CD4-positive, CD25-positive, alpha-beta regulatory T cell (primary cell): Measurements from ENCODE around the gene ZC3H8. TPM values are rescaled to one million over a fixed set of nuclear protein-coding genes. Genes with fewer than 3 reads are reported as not detected.

Source experiments
- ATAC-seq, 2 donors: fragments of 150-1000 bp; cut with Tn5 transposase; one replicate each; pipeline ENCODE4 v1.10.0; 2021; ENCODE audit warnings: low read depth in 2 of 2, moderate number of reproducible peaks in 2 of 2, moderate library complexity in 1 of 2
- DNase-seq, 3 donors: peaks; one replicate each; pipeline versions ENCODE4 v3.0.0 to v3.0.0-alpha.2; 2012 to 2022; ENCODE audit warnings: mixed read lengths in 1 of 3
- H3K27ac ChIP-seq: one replicate; pipeline ENCODE4 v1.7.0; 2013; ENCODE audit warnings: mild to moderate bottlenecking, low read length; ENCODE audit not compliant: insufficient read depth, poor library complexity, severe bottlenecking
- H3K27me3 ChIP-seq: one replicate; pipeline ENCODE4 v1.7.0; 2013; ENCODE audit warnings: low read length; ENCODE audit not compliant: control insufficient read depth, insufficient read depth
- H3K36me3 ChIP-seq: one replicate; pipeline ENCODE4 v1.7.0; 2013; ENCODE audit warnings: mild to moderate bottlenecking, low read length, moderate library complexity; ENCODE audit not compliant: control insufficient read depth, insufficient read depth
- H3K4me1 ChIP-seq: 2 replicates; pipeline ENCODE4 v1.7.0; 2013; ENCODE audit warnings: mild to moderate bottlenecking, low read length; ENCODE audit not compliant: insufficient read depth, control insufficient read depth, poor library complexity, severe bottlenecking
- H3K4me3 ChIP-seq: one replicate; pipeline ENCODE4 v1.7.0; 2013; ENCODE audit warnings: low read depth, mild to moderate bottlenecking, low read length, moderate library complexity
- H3K9me3 ChIP-seq, 2 experiments: 1 replicate in 1 of 2; 2 replicates in 1 of 2; pipeline ENCODE4 v1.7.0; 2013; ENCODE audit warnings: low read length in 2 of 2, mild to moderate bottlenecking in 1 of 2, moderate library complexity in 1 of 2; ENCODE audit not compliant: control insufficient read depth in 2 of 2
- H3K27ac Mint-ChIP-seq, 3 donors: one replicate each; pipeline ENCODE4 v1.8.0; 2020 to 2022; ENCODE audit warnings: mild to moderate bottlenecking in 3 of 3, mixed read lengths in 3 of 3, moderate library complexity in 2 of 3
- H3K27me3 Mint-ChIP-seq: one replicate; pipeline ENCODE4 v1.8.0; 2022; ENCODE audit warnings: mild to moderate bottlenecking, mixed read lengths
- H3K36me3 Mint-ChIP-seq: one replicate; pipeline ENCODE4 v1.8.0; 2020; ENCODE audit warnings: mixed read lengths
- H3K4me1 Mint-ChIP-seq, 4 donors: one replicate each; pipeline ENCODE4 v1.8.0; 2020 to 2022; ENCODE audit warnings: mixed read lengths in 4 of 4, mild to moderate bottlenecking in 1 of 4
- H3K4me3 Mint-ChIP-seq, 4 donors: one replicate each; pipeline ENCODE4 v1.8.0; 2020 to 2022; ENCODE audit warnings: mild to moderate bottlenecking in 4 of 4, mixed read lengths in 4 of 4, moderate library complexity in 3 of 4
- H3K9me3 Mint-ChIP-seq, 7 donors: one replicate each; pipeline ENCODE4 v1.8.0; 2020 to 2022; ENCODE audit warnings: mixed read lengths in 7 of 7, mild to moderate bottlenecking in 3 of 7, moderate library complexity in 2 of 7
- polyA plus RNA-seq, 4 donors: library from polyadenylated mRNA; unstranded; fragments of 300-500 nt; fragmentation: Illumina TruSeq; gene quantifications; one replicate each; pipeline ENCODE4 v1.2.3, GENCODE V29; 2021
- total RNA-seq: library from RNA; stranded (reverse); gene quantifications from one replicate; pipeline ENCODE4 v1.2.3, GENCODE V29; 2022

The ZC3H8 gene
- total and polyA plus RNA-seq, 5 donors from 2014 or later, result 11.6 to 16.6 (median 15.0) TPM

DNA sequence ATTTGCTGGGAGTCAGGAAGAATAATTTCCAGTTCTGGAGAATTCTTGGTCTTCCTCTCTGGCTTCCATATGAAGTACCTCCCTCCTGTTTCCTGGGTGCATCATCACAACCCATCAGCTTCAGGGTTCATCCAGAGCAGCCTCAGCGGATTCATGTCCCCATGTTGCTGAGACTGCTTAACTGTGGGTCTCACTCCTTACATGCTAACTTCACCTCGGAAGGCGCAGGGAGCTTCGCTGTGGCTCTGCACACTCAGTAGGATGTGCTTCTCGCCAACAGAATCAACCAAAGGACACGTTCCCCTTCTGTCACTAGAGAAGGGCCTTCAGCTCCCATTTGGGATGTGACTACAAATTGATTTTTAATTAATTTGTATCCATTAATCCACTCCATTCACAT is 92.5 kb downstream of the ZC3H8 start:
- ATAC-seq, result no peak
- no peaks in the 10 kb centered on the region for H3K9me3 Mint-ChIP-seq
- H3K36me3 Mint-ChIP-seq, result no peaks in the 10 kb centered on the region

More for the DNA sequence above, 92.5 kb downstream of the ZC3H8 start:
- no peaks in the 10 kb centered on the region for H3K27me3 ChIP-seq
- H3K36me3 ChIP-seq, result no peaks in the 10 kb centered on the region
- DNase-seq, result no peak
- Mint-ChIP-seq H3K27ac (no peak overlapping the region), H3K4me3 (no peak overlapping the region), H3K4me1 (peaks cover 8 to 16% (median 12%) of the 10 kb centered on the region in 4 donors), H3K27me3 (no peaks in the 10 kb centered on the region)
- no peak overlapping the region for H3K4me3 ChIP-seq
- no peaks in the 10 kb centered on the region for H3K9me3 ChIP-seq
- no peak overlapping the region for H3K27ac ChIP-seq
- H3K4me1 ChIP-seq, result peaks cover 8% of the 10 kb centered on the region

Other genes with a start within 250 kb of the ZC3H8 start
- gene TMEM87B, start 199.8 kb downstream of the ZC3H8 start, total RNA-seq, result 24.6 TPM
- 10 to 100 TPM in 3 of 4 donors, 1 to 10 TPM in 1; 9.1 to 15.6 (median 11.8) TPM for gene TMEM87B, start 199.8 kb downstream of the ZC3H8 start, polyA plus RNA-seq
- gene FBLN7, start 116.7 kb downstream of the ZC3H8 start, total RNA-seq, result 19.3 TPM
- 10 to 100 TPM; 29.9 to 40.2 (median 36.5) TPM for gene FBLN7, start 116.7 kb downstream of the ZC3H8 start, polyA plus RNA-seq
- 18.7 TPM for gene ZC3H6, start 20.6 kb upstream of the ZC3H8 start, total RNA-seq
- gene ZC3H6, start 20.6 kb upstream of the ZC3H8 start, polyA plus RNA-seq, result 1 to 10 TPM; 5.1 to 8.3 (median 7.1) TPM
- 48.1 TPM for gene RGPD8, start 178.6 kb upstream of the ZC3H8 start, total RNA-seq
- gene RGPD8, start 178.6 kb upstream of the ZC3H8 start, polyA plus RNA-seq, result 1 to 10 TPM; 1.9 to 3.6 (median 2.3) TPM
- 32.5 TPM for gene TTL, start 227.1 kb upstream of the ZC3H8 start, total RNA-seq
- 1 to 10 TPM; 2.0 to 6.3 (median 5.0) TPM for gene TTL, start 227.1 kb upstream of the ZC3H8 start, polyA plus RNA-seq